ENCODE results near the gene SPOCK1.

SPOCK1 gene

GRCh38 chr5:137061382-137061781 is 437.7 kb downstream of the SPOCK1 start:
- H3K36me3 ChIP-seq (ENCODE audit: insufficient read depth, low read length) = no peaks in the 10 kb centered on the region
- H3K9ac ChIP-seq (ENCODE audit: low read depth, low read length) = no peak overlapping the region
- no peaks in the 10 kb centered on the region for H3K4me1 ChIP-seq (ENCODE audit: control insufficient read depth, insufficient read depth, low read length)
- H3K4me2 ChIP-seq (ENCODE audit: low read length) = no peak overlapping the region
- no peaks in the 10 kb centered on the region for H3K27me3 ChIP-seq (ENCODE audit: control insufficient read depth, insufficient read depth, low read length)
- no peak overlapping the region for H3K4me3 ChIP-seq (ENCODE audit: low read length)
- H3K9me3 ChIP-seq (replicated peaks; ENCODE audit: low read length) = no peaks in the 10 kb centered on the region

- Histone ChIP-seq H3K9ac (ENCODE audit: low read depth, low read length) (no peak overlapping the region), H3K4me1 (ENCODE audit: control insufficient read depth, insufficient read depth, low read length) (peaks cover 9% of the 10 kb centered on the region), H3K4me3 (ENCODE audit: low read length) (no peak overlapping the region), H3K4me2 (ENCODE audit: low read length) (no peak overlapping the region), H3K9me3 (replicated peaks; ENCODE audit: low read length) (no peaks in the 10 kb centered on the region), H3K36me3 (ENCODE audit: insufficient read depth, low read length) (no peaks in the 10 kb centered on the region), H3K27me3 (ENCODE audit: control insufficient read depth, insufficient read depth, low read length) (no peaks in the 10 kb centered on the region)
Measured at GRCh38 chr5:137058089-137058488, 441.0 kb downstream of the SPOCK1 start.

DNA sequence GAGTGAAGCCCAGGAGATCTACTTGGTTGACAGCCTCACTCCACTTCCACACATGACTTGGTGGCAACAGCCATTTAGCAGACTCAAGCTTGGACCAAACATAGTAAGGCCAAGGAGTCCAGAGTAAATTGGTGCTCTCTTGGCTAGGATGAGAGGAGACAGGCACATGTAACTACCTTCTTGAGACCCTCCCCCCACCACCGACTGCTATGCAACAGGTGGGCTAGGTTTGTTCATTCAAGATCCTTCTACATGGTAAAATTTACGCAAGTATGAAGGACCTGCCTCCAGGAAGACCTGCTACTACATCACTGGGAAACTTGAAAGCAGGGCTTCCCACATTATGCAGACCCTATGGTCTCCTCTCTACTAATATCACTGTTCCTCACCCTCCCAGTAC is 442.4 kb downstream of the SPOCK1 start:
- no peak overlapping the region for H3K4me2 ChIP-seq (ENCODE audit: low read length)
- H3K4me1 ChIP-seq (ENCODE audit: control insufficient read depth, insufficient read depth, low read length) = peaks cover 9% of the 10 kb centered on the region
- no peak overlapping the region for H3K4me3 ChIP-seq (ENCODE audit: low read length)
- H3K9ac ChIP-seq (ENCODE audit: low read depth, low read length) = no peak overlapping the region
- H3K36me3 ChIP-seq (ENCODE audit: insufficient read depth, low read length) = no peaks in the 10 kb centered on the region
- no peaks in the 10 kb centered on the region for H3K27me3 ChIP-seq (ENCODE audit: control insufficient read depth, insufficient read depth, low read length)
- no peaks in the 10 kb centered on the region for H3K9me3 ChIP-seq (replicated peaks; ENCODE audit: low read length)

GRCh38 chr5:137055271-137055872 is 443.8 kb downstream of the SPOCK1 start:
- Histone ChIP-seq H3K4me3 (ENCODE audit: low read length) (no peak overlapping the region), H3K9me3 (replicated peaks; ENCODE audit: low read length) (no peaks in the 10 kb centered on the region), H3K27me3 (ENCODE audit: control insufficient read depth, insufficient read depth, low read length) (no peaks in the 10 kb centered on the region), H3K4me1 (ENCODE audit: control insufficient read depth, insufficient read depth, low read length) (peaks cover 9% of the 10 kb centered on the region), H3K4me2 (ENCODE audit: low read length) (no peak overlapping the region), H3K36me3 (ENCODE audit: insufficient read depth, low read length) (no peaks in the 10 kb centered on the region), H3K9ac (ENCODE audit: low read depth, low read length) (no peak overlapping the region)

GRCh38 chr5:137054792-137055191 is 444.3 kb downstream of the SPOCK1 start:
- Histone ChIP-seq H3K9me3 (replicated peaks; ENCODE audit: low read length) (no peaks in the 10 kb centered on the region), H3K27me3 (ENCODE audit: control insufficient read depth, insufficient read depth, low read length) (no peaks in the 10 kb centered on the region), H3K36me3 (ENCODE audit: insufficient read depth, low read length) (no peaks in the 10 kb centered on the region), H3K4me3 (ENCODE audit: low read length) (no peak overlapping the region), H3K9ac (ENCODE audit: low read depth, low read length) (no peak overlapping the region), H3K4me2 (ENCODE audit: low read length) (no peak overlapping the region), H3K4me1 (ENCODE audit: control insufficient read depth, insufficient read depth, low read length) (peaks cover 9% of the 10 kb centered on the region)

DNA sequence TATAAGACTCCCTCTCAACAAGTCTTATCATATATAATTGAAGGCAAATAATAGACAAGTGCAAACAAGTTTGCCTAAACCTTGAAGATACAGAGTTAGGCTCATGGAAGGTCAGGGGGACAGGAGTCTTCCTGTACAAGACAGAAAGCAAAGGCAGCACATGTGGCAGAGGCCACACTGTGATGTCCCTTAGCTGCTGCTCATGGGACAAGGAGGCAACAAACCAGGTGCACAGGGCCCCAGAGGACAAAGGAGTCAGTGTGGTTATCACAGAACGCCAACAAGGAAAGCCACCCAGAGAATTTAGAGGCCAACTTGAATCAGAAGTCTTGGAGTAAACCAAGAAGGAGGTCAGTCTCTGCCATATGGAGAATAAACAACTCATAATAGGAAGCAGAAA is 444.8 kb downstream of the SPOCK1 start:
- Histone ChIP-seq H3K9me3 (replicated peaks; ENCODE audit: low read length) (no peaks in the 10 kb centered on the region), H3K4me1 (ENCODE audit: control insufficient read depth, insufficient read depth, low read length) (peaks cover 9% of the 10 kb centered on the region), H3K4me2 (ENCODE audit: low read length) (no peak overlapping the region), H3K9ac (ENCODE audit: low read depth, low read length) (no peak overlapping the region), H3K4me3 (ENCODE audit: low read length) (no peak overlapping the region), H3K36me3 (ENCODE audit: insufficient read depth, low read length) (no peaks in the 10 kb centered on the region), H3K27me3 (ENCODE audit: control insufficient read depth, insufficient read depth, low read length) (no peaks in the 10 kb centered on the region)

GRCh38 chr5:137051161-137051560 is 448.0 kb downstream of the SPOCK1 start:
- Histone ChIP-seq H3K4me1 (ENCODE audit: control insufficient read depth, insufficient read depth, low read length) (peaks cover 9% of the 10 kb centered on the region), H3K9me3 (replicated peaks; ENCODE audit: low read length) (no peaks in the 10 kb centered on the region), H3K4me2 (ENCODE audit: low read length) (no peak overlapping the region), H3K9ac (ENCODE audit: low read depth, low read length) (no peak overlapping the region), H3K36me3 (ENCODE audit: insufficient read depth, low read length) (no peaks in the 10 kb centered on the region), H3K27me3 (ENCODE audit: control insufficient read depth, insufficient read depth, low read length) (no peaks in the 10 kb centered on the region), H3K4me3 (ENCODE audit: low read length) (no peak overlapping the region)

DNA sequence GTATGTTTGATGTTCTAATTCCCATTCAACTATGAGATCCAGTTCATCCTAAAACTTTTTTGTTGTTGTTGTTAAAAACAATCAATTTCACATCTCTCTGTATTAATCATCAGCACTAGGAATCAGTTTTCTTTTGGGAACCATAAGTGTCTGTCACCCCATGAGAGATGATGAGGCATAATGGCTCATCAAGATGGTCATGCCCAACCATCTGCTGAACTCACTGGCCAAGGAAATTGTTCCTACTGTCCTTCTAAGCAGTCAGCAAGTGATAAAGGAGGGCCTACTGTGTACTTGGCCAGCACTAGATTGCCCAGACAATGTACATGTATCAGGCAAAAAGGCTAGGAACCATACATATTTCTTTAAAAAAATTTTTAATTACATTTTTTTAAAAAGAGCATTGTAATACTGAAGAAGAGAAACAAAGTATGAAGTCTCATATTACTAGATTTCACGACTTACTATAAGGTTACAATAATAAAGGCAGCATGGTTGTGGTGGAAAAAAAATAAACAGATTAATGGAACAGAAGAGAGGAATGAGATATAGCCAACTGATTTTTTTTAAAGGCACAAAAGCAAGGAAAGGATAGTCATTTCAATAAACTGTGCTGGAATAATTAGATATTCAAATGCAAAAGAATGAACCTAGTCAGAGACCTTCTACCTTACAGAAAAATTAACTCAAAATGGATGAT is 458.3 kb downstream of the SPOCK1 start:
- H3K4me2 ChIP-seq (ENCODE audit: low read length) = peak overlapping the region; percentile 27
- H3K9ac ChIP-seq (ENCODE audit: low read depth, low read length) = no peak overlapping the region
- no peaks in the 10 kb centered on the region for H3K9me3 ChIP-seq (replicated peaks; ENCODE audit: low read length)
- no peaks in the 10 kb centered on the region for H3K27me3 ChIP-seq (ENCODE audit: control insufficient read depth, insufficient read depth, low read length)
- H3K4me1 ChIP-seq (ENCODE audit: control insufficient read depth, insufficient read depth, low read length) = peaks cover 11% of the 10 kb centered on the region
- no peaks in the 10 kb centered on the region for H3K36me3 ChIP-seq (ENCODE audit: insufficient read depth, low read length)
- no peak overlapping the region for H3K4me3 ChIP-seq (ENCODE audit: low read length)

DNA sequence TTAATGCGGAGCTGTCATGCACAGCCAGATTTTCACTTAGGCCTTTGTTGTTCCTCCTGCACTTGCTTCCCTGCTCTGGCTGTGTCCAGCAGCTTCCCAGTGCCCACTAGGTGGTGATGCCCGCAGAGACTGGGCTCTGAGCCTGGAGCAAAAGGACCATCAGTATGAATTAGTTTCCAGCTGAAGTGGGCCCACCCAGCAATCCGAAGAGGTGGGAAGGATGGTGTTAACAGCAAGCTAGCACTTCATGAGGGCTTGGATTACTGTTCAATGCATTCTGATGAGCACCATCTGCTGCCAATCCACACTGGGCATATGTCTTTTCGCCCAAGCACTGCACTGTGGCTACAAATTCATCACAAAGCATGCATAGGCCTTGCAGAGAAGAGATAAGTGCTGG is 459.1 kb downstream of the SPOCK1 start:
- H3K9ac ChIP-seq (ENCODE audit: low read depth, low read length) = no peak overlapping the region
- no peaks in the 10 kb centered on the region for H3K36me3 ChIP-seq (ENCODE audit: insufficient read depth, low read length)
- peak overlapping the region; percentile 27 for H3K4me2 ChIP-seq (ENCODE audit: low read length)
- no peaks in the 10 kb centered on the region for H3K9me3 ChIP-seq (replicated peaks; ENCODE audit: low read length)
- no peaks in the 10 kb centered on the region for H3K27me3 ChIP-seq (ENCODE audit: control insufficient read depth, insufficient read depth, low read length)
- H3K4me1 ChIP-seq (ENCODE audit: control insufficient read depth, insufficient read depth, low read length) = peaks cover 11% of the 10 kb centered on the region
- no peak overlapping the region for H3K4me3 ChIP-seq (ENCODE audit: low read length)

DNA sequence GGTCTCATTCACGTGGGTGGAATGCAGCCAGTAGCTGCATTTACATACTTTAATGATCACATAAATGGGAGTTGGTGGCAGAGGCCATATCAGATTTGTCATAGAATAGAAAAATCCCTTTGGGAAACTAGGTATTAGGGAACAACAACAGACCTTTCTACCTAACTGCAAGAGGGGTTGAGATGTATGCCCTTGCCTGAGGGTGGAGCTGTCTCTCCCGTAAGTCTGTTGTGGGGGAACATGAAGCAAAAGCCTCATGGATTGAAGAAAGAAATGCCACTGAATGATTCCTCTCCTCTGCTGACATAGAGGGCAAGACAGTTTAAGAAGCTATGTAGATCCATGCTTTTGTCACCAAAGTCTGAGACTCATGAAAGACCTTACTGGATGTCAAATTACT is 461.3 kb downstream of the SPOCK1 start:
- H3K4me2 ChIP-seq (ENCODE audit: low read length) = no peak overlapping the region
- peaks cover 11% of the 10 kb centered on the region for H3K4me1 ChIP-seq (ENCODE audit: control insufficient read depth, insufficient read depth, low read length)
- no peaks in the 10 kb centered on the region for H3K27me3 ChIP-seq (ENCODE audit: control insufficient read depth, insufficient read depth, low read length)
- H3K36me3 ChIP-seq (ENCODE audit: insufficient read depth, low read length) = peaks cover 6% of the 10 kb centered on the region
- H3K9ac ChIP-seq (ENCODE audit: low read depth, low read length) = no peak overlapping the region
- no peaks in the 10 kb centered on the region for H3K9me3 ChIP-seq (replicated peaks; ENCODE audit: low read length)
- H3K4me3 ChIP-seq (ENCODE audit: low read length) = no peak overlapping the region

GRCh38 chr5:137036640-137037039 is 462.5 kb downstream of the SPOCK1 start:
- Histone ChIP-seq H3K27me3 (ENCODE audit: control insufficient read depth, insufficient read depth, low read length) (no peaks in the 10 kb centered on the region), H3K36me3 (ENCODE audit: insufficient read depth, low read length) (peaks cover 6% of the 10 kb centered on the region), H3K4me1 (ENCODE audit: control insufficient read depth, insufficient read depth, low read length) (peaks cover 11% of the 10 kb centered on the region), H3K9ac (ENCODE audit: low read depth, low read length) (no peak overlapping the region), H3K4me2 (ENCODE audit: low read length) (no peak overlapping the region), H3K4me3 (ENCODE audit: low read length) (no peak overlapping the region), H3K9me3 (replicated peaks; ENCODE audit: low read length) (no peaks in the 10 kb centered on the region)

DNA sequence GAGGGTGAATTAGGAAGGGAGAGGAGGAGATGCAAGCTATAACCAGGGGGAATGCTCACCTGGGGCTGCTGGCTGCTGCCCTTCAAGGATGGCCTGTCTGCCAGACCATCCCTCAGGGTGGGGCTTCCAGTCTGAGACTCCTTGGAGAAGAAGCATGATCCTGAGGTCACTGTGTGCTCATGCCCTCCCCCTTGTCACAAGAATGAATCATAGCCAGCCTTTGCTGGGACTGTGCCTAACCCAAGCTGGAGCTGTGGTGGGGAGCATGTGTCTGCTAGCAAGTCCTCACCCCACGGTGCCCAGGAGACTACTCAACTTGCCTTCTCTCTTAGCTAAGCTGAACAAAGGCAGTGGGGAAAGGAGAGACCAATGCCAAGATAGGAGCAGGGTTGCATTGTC is 463.6 kb downstream of the SPOCK1 start:
- Histone ChIP-seq H3K4me2 (ENCODE audit: low read length) (no peak overlapping the region), H3K9me3 (replicated peaks; ENCODE audit: low read length) (no peaks in the 10 kb centered on the region), H3K4me1 (ENCODE audit: control insufficient read depth, insufficient read depth, low read length) (peaks cover 4% of the 10 kb centered on the region), H3K9ac (ENCODE audit: low read depth, low read length) (no peak overlapping the region), H3K4me3 (ENCODE audit: low read length) (no peak overlapping the region), H3K36me3 (ENCODE audit: insufficient read depth, low read length) (peaks cover 6% of the 10 kb centered on the region), H3K27me3 (ENCODE audit: control insufficient read depth, insufficient read depth, low read length) (no peaks in the 10 kb centered on the region)
